Stimulated activated CD4-positive, alpha-beta T cell treated with anti-CD3 and anti-CD28 coated beads, Interleukin-12 subunit alpha, Interleukin-12 subunit beta, amount 100 ng/mL, for 4 hours (primary cell): ENCODE data around the gene RGP1.

Experiments
- DNase-seq: peaks from one replicate; pipeline ENCODE4 v3.0.0-alpha.2; 2020

Gene RGP1

DNA sequence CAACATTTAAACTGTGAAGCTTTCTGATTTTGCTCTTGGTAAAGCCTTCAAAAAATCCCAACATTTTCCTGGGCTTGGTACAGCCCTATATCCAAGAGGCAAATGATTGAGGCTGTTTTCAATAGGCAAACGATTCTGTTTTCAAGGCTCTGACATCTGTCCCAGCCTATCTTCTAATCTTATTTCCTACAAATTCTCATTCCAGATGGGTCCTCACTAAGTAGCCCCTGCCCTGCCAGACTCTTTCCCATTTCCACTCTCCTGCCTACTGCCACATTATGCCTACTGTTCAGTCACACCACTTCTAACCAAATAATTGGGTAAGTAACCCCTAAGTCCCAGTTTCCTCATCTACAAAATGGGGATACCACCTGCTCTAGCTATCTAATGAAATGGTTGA is 3.5 kb upstream of the RGP1 start:
- DNase-seq: no peak

DNA sequence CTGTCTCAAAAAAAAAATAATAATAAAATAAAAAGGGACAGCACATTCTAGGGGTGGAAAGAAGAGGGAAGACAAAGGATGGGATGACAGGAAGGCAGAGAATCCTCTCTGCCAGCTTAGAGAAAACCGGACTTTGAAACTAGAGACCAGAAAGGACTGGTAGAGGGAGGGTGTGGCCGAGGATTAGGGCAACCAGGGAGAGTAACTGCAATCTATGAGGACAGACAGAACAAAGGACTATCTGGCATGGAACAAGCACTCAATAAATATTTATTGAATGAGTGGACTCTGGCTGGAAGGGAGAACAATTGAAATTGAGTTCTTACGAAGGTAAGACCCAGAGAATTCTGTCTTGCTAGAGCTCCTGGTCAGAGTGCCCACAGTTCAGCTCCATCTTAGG is 2.5 kb upstream of the RGP1 start:
- no peak for DNase-seq

DNA sequence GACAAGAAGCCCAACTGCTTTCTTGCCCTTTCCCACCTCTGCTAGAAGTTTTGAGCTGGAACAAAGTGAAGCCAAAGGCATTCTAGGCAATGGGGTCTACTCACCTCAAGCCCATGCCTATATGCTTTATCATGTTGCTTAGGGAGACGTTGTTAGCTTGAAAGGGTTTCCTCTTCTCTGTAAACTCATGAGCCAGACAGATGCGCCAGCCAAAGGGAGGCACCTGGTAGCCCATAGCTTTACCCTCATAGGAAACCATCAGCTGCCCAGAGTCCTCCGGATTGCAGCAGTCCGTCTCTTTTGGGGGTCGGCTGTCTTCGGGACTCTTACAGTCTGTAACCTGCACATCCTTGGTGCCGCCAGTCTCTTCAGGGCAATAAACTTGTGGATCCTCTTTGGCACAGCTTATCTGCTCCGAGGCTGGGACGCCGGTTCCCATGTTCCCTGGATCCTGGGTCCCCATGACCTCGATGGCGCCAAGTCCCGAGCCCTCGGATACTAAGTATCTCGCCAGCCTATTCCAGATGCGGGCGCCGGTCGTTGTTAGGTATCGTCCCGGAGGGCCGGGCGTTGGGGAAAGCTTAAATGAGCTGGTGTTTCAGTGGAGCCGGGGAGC is 737 bp upstream of the RGP1 start:
- peak; percentile 8 for DNase-seq

DNA sequence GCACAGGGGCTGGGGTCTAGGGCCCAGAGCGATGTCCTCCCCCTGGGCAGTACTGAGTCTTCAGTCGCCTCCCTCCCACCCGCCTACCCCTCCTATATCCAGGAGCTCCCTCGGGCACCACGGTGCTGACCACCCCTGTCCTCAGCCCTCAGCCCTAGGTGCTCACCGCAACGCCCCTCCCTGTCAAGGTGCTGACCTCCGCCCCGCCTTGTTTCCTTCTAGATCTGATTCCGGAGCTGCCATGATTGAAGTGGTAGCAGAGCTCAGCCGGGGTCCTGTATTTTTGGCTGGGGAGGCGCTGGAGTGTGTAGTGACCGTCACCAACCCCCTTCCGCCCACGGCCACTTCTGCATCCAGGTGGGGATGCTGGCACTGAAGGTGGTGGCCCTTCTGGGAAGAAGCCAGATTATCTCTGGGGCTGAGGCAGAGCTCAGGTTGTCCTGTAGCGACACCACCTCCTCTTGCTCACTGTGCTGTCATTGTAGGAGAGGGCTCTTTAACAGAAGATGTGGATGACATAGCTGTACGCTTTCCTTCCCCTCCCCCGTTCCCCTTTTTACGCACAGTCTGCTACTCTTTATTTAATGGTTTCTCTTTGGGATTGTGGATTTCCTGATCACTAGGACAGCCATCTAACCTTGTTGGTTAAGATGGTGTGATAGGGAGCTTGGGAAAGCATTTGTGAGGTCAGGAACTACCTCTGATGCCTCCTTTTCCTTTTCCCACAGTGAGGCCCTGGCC is 598 bp downstream of the RGP1 start:
- DNase-seq: peak; percentile 25

DNA sequence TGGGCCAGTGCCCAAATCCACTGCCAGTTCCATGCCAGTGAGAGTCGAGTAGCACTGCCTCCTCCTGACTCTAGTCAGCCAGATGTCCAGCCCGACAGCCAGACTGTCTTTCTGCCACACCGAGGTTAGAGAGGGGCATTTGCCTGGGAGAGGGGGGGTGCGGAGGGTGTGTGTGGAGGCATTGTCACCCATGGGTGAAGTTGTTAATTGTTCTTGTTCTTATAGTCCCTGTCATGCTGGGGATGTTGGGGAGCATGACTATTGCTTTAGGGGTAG is 1.1 kb downstream of the RGP1 start:
- DNase-seq: no peak

DNA sequence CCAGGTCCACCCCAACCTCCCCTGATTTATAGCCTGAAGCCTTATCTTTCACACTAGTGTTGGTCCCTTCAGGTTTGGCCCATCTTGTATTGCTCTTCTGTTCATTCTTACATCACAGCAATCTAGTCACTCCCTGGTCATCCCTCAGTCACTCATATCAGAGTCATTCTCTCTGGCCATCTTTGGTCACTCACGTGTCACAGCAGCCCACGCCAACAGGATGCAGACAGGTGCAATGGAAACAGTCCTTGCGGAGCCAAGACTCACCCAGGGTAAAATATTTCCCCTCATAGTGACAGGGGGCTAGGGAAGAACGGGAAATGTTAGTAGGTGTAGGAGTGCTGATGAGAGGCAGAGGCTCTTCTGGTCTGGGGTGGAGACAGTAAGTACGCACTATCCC is 4.4 kb downstream of the RGP1 start:
- no peak for DNase-seq

DNA sequence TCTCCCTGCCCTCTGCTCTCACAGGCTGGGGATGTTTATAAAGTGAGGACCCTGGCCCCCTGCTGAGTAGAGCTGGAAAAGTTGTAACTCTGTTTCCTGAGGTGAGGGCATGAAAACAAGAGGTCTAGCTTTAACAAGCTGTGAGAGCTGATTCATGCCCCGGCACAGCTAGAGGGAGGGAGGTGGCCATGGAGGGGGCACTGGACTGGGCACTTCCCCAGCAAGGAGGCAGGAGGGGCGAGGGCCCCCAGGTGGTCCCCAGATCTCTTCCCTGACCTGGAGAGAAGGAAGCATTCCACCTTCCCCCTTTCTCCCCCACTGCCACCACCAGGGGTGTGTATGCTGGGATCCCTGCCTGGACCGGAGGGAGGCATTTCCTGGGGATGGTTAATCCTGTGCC is 5.2 kb downstream of the RGP1 start, which contains the start of gene MSMP:
Gene MSMP, minus strand, starts transcription at position 13 of the 400 bp plus-strand sequence. CDS start 147 bp downstream, outside the sequence.
- DNase-seq: no peak

DNA sequence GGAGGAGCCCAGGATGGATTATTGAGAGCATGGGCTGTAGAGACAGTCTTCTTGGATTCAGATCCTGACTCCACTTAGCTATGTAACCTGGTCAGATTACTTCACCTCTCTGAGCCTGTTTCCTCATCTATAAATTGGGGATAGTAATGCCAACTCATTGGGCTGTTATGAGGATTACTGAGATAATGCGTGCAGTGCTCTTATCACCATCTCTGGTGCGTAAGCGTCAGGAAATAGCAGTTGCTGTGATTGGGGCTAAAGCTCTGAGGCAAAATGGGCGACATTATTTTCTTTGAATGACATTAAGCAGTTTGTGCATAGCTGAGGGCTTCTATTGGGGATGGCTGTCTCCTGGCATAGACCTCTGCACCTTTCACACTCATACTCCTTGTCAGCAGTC is 6.0 kb downstream of the RGP1 start:
- DNase-seq: no peak

DNA sequence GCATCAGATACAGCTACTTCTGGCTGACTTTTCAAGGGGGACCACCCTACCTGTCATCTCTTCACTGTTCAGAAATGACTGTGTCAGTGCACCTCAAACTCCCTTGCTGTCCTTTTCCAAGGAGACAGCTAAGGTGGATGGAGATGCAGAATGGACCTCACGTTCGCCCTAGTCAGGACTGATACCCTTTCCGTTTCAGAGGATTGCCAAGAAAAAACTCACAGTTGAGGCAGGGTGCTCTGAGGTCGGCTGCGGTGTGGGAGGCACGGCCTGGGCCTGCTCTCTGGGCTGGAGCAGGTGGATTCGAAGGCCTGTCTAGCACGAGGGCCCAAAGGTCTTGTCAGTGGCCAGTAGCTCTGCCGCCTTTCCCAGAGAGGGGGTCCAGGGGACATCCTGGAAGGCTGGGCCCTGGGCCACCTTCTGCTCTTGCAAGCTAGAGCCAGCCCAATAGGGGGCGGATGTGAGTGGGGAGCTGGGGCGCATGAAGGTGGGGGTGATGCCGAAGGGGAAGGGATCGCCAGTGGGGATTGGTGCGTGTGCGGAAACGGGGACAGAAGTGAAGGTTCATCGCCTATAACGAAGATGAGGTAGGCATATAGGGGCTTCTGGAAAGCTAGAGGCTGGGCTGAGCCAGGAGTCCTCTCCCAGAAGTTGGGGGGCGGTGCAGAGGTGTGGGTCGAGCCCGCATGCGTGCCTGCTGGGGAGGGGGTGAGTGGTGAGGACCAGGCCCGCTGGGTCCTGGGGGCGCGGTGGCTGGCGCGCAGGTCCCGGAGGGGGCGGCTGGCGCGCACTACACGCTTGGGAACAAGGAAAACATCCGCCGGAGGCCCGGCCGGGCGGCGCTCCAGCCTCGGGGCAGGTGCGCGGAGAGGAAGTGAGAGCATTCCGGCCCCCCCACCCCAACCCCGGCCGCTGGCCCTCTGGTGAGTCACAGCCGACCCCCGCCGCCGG is 7.5 kb downstream of the RGP1 start:
- DNase-seq: peak; percentile 81

DNA sequence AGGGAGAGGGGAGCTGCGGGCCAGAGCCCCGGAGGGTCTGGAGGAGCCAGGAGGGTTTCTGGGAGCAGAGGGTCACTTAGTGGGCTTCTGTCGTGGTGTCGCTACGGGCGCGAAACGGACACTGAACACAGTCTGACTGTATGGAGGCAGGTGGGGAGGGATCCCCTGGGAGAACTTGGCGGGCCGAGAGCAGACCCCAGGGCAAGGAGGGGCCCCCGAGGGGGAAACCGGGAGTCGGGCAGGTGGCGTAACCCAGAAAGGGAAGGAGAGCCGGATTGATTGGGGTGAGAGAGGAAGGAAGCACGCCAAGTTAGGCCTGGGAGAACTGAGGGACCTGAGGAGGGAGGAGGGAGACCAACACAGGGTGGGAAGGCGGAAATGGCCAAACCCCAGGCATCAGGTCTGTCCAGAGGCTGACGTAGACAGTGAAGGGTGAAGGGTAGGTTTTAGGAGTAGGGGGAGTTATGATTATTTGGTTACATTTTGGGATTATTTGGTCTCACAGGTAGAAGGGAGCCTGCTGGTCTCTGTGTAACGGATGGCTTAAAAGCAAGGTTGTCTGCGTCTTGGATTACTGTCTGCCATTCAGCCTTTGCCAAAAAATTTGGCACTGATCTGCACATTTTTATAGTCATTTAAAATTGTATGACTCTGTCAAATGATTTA is 8.3 kb downstream of the RGP1 start:
- DNase-seq: peak; percentile 23

DNA sequence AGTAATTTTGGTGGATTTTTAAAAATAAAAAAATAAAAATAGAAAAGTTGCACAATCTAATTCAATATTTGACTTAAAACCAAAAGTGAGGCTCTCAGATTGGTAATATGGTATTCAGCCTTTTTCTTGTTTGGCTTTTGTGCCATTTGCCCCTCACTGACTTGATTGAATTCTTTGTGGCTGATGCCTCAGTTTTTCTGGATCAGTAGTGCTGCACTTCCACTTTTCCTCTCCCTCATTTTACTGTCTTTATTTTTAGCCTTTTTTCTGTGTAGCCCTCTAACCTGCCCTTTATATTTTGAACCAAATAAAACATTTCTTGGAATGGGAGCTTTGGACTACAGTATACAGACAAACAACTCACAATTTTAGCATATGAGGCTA is 8.8 kb downstream of the RGP1 start:
- no peak for DNase-seq

DNA sequence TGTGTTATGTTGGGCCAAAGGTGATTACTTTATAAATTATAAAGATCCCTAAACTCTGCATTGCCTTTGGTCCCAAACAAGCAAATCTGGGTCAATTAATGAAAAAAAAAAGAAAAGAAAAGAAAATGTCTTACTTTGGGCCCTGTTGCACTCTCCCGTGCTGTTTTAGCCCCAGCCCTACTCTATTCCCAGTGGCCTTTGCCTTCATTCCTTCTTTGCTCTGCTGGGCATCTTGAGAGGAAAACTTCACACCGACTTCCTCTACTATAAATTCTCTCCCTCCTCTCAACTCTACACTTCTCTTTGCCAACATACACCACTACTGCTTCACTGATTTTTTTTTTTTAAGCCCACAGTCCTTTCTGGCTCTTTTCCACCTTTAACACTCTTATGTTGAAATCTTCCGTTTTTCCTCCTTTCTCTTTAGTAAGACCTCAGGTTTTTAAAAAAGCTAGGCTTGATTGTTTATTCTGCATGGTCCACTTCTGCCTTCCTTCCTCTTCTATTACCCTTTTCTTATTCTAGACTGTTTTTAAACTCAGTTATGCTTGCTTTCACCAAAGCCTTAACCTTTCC is 9.5 kb downstream of the RGP1 start:
- no peak for DNase-seq

DNA sequence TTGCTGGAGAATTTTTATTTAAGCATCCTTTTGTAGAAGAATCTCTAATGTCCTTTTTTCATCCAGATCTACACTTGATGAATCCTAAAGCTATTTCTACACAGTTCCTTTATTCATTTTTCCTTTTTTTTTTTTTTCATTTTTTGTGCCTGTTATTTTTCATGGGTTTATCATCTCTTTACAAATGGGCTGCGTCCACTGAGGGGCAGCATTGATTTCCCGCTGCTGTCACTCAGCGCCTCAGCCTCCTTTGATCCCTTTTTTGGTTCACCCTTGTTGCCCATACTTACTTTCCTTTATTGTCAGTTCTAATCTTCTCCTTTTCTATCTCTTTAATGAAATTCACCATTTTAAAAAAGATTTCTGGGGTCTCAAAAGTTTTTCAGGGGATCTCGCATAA is 10.7 kb downstream of the RGP1 start:
- DNase-seq: no peak

DNA sequence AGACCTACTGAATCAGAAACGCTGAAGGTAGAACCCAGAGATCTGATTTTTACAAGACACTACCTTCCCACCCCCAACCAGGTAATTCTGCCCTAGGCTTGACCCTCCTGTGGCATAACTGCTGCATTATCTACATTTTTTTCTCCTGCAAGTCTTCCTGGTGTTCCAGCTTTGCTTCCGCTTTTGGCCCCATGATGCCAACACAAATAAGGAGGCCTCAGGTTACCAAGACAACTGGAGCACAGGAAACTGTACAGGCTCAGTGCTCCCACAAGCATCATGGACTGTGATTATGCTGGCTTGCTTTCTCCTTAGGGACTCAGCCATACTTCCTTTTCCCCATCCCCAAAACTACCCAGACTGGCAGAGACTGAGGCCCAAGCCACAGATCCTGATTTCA is 11.6 kb downstream of the RGP1 start:
- DNase-seq: no peak

DNA sequence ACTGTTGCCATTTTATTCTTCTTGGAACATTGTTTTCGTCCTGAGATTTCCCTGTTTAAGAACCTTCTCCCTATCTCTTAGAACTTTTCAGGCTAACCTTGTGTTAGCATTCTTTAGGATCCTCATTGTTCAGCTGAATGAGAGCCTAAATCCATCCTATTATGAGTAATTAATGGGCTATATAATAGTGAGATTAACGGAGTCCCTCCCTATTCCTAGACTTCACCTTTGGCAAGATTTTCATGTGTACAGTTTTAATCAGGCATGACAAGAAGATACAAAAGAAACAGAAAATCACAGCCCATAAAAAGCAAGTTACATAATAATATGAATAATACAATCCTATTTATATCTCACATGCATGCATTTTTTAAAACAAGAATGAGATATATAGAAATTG is 14.1 kb downstream of the RGP1 start:
- no peak for DNase-seq

DNA sequence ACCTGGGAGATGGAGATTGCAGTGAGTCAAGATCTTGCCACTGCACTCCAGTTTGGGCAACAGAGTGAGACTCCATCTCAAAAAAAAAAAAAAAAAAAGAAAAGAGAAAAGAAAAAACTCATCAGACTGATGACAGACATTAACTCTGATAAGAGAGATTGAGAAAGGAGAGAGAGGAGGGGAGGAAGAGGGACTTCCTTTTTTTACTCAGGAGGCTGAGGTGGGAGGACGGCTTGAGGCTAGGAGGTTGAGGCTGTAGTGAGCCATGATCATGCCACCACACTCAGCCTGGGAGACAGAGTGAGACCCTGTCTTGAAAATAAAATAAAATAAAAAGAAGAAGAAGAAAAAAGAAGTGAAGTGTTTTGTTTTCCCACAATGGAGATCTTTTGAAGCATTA is 14.7 kb downstream of the RGP1 start:
- no peak for DNase-seq

DNA sequence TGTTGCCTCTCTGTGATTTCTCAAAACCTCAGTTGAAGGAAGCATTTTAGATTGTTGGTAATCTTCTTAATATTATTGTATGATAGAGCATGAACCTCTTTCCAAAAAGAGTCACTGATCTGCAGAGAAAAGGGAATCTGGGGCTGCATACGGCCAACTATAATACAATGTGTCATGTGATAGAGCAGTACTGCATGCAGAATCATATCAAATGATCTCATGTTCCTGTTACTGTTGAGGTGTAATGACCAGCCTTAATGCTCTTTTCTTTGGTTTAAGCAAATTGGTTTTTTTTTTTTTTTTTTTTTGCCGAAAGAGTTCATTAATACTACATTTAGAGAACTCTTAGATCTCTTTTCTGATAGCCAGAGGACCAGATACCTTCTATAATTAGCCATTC is 17.9 kb downstream of the RGP1 start:
- no peak for DNase-seq

DNA sequence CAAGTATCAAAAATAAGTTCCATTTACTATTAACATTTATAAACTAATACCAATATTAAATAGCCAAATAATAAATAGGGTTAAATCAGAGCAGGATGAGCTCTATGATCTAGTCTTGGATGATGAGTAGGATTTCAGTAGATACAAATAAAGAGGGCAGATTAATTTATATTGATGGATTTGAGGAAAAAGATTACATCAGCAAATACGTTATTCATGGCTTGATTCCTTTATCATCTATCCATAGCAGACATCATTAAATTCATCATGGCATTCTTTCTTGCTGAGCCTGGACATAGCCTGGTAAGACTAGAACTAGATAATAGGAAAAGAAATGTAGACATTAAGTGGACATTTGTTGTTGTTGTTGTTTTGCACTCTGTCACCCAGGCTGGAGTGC is 18.4 kb downstream of the RGP1 start:
- no peak for DNase-seq

DNA sequence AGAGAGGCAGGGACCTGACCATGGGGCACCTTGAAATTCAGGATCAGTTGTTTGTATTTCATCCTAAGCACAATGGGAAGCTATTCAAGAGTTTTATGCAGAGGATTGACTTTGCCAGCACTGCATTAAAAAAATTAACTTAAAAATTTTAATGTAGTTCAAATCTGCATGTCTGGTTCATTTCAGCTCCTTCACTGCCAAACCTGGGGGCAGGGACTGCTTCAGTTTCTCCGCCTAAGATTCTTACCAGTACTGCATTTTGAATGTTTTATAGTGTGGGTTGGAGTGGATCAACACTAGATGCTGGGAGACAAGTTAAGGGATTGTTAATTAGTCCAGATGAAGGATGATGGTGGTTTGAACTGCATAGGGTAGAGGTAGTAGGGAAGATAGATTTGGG is 20.7 kb downstream of the RGP1 start:
- no peak for DNase-seq

DNA sequence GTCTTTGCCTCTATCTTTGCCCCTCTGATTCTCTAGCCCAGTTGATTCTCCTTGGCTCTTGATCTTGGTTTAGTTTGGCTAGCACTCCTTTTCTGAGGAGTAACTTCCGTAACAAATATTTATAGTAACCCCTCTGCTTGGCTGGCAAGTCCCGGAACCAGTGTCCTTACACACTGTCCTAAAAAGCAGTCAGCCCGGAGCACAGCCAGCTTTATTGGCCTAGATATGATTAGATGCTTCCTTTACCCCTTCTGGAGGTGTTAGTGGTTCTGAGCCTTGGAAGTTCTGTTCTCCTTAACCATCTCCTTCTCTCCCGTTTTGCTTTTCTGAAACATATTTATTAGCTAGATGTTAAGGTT is 22.0 kb downstream of the RGP1 start:
- DNase-seq: no peak

DNA sequence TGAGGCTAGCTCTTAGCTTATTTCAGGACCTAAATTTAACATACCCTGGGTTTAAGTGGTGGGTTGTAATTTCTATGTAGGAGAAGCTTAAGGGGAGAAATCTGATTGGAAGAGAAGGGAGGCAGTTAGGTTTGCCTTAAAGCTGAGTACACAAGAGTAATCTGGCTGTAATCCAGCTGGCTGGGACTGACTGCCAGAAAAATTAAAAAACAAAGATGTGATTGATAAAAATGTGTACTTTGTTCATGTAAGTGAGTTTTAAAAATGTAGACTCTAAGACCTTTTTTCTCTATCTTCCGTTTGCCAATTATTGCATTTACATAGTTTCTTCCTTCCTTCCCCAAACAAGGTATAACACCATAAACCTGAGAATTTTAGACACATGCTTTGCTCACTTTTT is 22.4 kb downstream of the RGP1 start:
- DNase-seq: no peak

DNA sequence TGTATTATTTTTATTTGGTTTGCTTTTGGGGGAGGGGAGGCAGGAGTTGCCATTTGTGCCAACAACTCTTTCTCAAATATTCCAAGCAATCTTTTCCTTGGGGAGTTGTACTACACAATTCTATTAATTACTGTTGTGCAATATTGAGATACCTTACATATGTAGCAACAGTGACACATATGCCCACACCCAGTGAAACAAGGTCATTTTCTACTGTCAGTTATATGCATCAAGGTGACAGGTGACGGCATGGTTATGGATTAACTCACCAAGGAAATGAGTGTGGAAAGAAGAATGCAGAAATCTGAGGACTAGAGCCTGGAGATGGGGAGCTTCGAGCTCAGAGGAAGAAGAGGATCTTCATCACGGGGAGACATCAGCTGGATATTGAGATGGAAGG is 22.9 kb downstream of the RGP1 start:
- DNase-seq: no peak
